OCI-LY7 (cell line): ENCODE data around the gene ABCA5.

Experiments used
- EZH2phosphoT487 ChIP-seq: fragments of 200-600 bp; sonication (generic); IDR thresholded peaks from 2 replicates; pipeline ENCODE4 v1.6.1; 2018; ENCODE audit warnings: low read depth, borderline replicate concordance, mild to moderate bottlenecking, mixed run types, antibody characterized with exemption, low read length, moderate library complexity, mixed read lengths
- TF ChIP-seq, protein P1 (sequence below): fragments of 200-600 bp; sonication (generic); conservative IDR thresholded peaks from 2 replicates; pipeline ENCODE4 v1.5.1; 2014; ENCODE audit warnings: mild to moderate bottlenecking, antibody characterized with exemption, low read length, moderate library complexity, mixed read lengths

DNA sequence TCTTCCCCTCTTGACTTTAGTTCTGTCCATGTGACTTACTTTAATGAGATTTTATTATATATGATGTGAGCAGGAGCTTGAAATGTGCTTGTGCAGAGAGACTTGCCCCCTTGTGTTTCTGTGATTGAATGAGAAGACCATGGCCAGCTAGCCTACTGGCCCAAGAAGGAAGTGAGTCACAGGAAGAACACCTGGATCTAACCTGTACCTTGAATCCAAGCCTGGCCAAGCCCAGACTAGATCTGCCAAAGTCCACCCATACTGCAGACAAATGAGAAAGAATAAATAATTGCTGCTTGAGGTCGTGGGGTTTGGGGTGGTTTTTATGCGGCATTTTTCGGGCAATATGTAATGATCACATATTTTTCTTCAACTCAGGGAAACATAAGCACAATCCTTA lies 107.9 kb downstream of the ABCA5 start:
- TF ChIP-seq, protein P1, sequence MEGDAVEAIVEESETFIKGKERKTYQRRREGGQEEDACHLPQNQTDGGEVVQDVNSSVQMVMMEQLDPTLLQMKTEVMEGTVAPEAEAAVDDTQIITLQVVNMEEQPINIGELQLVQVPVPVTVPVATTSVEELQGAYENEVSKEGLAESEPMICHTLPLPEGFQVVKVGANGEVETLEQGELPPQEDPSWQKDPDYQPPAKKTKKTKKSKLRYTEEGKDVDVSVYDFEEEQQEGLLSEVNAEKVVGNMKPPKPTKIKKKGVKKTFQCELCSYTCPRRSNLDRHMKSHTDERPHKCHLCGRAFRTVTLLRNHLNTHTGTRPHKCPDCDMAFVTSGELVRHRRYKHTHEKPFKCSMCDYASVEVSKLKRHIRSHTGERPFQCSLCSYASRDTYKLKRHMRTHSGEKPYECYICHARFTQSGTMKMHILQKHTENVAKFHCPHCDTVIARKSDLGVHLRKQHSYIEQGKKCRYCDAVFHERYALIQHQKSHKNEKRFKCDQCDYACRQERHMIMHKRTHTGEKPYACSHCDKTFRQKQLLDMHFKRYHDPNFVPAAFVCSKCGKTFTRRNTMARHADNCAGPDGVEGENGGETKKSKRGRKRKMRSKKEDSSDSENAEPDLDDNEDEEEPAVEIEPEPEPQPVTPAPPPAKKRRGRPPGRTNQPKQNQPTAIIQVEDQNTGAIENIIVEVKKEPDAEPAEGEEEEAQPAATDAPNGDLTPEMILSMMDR: no peak
- TF ChIP-seq EZH2phosphoT487: no peak
